Cortex of kidney (tissue), 1 donor: ENCODE measurements around the gene BHLHE40.

ENCODE experiments used
- DNase-seq: peaks from one replicate; lab custom pipeline; 2025; lab: John Stamatoyannopoulos, UW

BHLHE40 gene

GRCh38 chr3:5019411-5020241 is 40.4 kb downstream of the BHLHE40 start:
- DNase-seq: no peak

GRCh38 chr3:5020242-5020722 is 41.0 kb downstream of the BHLHE40 start:
- DNase-seq: no peak

DNA sequence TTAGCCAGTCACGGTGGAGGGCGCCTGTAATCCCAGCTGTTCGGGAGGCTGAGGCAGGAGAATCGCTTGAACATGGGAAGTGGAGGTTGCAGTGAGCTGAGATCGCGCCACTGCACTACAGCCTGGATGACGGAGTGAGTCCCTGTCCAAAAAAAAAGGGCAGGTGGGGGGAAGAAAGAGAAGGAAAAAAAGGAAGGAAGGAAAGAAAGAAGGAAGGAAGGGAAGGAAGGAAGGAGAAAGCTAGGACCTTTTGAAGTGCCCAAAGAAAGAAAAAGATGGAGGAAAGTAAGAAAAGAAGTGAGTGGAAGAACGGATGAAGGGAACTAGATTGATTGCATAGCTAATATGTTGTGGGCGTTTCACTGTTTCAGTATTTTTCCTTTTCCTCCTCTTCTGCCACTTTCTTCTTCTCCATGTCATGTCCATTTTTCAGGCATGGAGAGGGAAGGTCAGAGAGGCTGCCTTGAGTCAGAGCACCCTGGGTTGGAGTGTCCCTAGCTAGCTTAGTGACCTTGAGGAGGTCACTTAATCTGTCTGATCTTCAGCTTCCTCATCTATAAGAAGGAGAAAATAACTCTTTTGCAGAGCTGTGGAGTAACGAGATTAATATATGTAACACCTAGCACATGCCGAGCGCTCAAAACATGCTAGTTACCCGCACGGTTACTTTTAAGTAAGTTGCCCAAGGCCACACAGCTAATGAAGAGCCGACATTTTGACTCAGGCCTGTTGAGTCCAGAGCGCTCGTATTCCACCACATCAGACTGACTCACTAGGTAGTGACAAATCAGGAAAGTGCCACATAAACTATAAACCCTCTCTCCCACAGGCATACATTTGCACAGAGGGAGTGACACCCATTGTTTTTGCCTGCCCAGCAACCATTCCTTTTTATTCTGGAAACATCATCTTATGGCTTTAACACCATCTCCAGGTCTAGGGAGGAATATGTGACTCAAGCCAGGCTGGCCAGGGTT is 42.2 kb downstream of the BHLHE40 start:
- no peak for DNase-seq

DNA sequence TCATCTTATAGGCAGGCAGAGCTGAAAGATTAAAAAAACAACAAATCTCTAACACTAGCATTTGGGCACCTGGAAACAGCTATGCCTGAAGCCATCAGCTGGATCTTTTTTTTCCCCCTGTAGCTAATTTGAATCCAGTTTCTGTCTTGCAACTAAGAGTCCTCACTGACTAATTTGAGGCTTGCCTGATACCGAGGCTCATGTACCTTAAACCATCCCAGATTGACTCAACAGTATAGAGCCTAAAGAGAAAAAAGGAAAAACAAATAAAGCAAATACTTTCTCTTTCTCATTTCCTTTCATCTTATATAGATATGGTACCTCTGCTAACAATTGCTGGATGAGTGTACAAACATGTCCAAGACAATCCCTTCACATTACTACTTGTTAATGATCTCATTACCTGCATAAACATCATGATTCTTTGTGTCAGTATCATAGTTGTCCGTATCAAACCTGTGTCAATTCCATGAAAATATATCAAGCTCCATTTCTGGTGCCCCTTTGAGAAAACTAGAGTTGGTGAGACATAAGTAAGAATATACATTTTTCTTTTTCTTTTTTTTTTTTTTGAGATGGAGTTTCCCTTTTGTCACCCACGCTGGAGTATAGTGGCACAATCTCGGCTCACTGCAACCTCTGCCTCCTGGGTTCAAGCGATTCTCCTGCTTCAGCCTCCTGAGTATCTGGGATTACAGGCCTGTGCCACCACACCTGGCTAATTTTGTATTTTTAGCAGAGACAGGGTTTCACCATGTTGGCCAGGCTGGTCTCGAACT is 43.1 kb downstream of the BHLHE40 start:
- DNase-seq: no peak

DNA sequence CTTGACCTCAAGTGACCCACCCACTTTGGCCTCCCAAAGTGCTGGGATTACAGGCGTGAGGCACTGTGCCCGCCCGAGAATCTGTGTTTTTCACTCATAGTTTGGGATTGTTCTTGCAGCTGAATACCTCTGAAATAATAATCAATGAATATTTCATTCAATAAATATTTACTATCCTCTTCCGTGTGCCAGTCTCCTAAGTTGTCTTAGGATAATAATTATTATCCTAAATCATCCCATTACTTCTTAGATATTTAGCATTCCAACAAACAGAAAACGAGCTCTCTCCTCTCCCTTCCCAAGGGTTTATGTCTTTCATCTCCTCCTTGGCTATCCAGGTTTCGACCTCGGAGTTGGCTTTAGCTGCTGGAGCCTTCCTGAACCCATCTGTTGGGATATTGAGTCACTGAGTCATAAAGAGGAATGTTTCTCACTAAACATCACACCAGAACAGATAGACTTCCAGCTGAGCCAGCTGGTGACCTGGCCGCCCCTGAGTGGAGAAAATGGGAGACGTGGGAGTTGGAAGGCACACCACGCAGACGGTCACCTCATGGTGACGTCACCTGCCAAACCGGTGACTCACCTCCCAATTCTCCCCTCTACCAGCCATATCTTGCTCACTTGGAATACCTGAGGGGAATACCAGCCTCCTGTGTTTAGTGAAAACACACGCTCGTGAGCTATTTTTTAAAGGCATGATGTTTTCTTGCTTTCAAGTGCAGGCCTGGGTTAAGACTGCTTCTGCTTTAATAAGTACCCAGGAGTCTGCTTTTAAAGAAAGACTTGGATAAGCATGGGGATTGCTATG is 43.9 kb downstream of the BHLHE40 start:
- no peak for DNase-seq

DNA sequence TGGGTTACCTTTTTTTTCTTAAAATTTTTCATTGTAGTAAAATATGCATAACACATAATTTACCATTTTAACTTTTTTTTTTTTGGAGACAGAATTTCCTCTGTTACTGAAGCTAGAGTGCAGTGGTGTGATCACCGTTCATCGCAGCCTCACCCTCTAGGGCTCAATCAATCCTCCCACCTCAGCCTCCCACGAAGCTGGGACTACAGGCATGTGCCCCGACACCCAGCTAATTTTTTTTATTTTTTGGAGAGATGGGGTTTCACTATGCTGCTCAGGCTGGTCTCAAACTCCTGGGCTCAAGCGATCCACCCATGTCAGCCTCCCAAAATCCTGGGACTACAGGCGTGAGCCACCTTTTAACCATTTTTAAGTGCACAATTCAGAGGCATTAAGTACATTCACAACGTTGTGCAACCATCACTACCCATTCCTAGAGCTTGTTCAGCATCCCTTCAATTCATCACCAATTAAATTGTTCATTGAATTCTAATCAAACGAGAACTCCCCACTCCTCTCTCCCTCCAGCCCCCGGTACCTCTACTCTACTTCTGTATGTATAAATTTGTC is 44.6 kb downstream of the BHLHE40 start:
- no peak for DNase-seq

- no peak for DNase-seq
Observed at GRCh38 chr3:5026046-5026362, 46.8 kb downstream of the BHLHE40 start.

GRCh38 chr3:5029715-5030114 is 50.5 kb downstream of the BHLHE40 start:
- DNase-seq: no peak

GRCh38 chr3:5030152-5030551 is 50.9 kb downstream of the BHLHE40 start:
- no peak for DNase-seq

- DNase-seq: no peak
Observed at GRCh38 chr3:5032844-5033243, 53.6 kb downstream of the BHLHE40 start.
